Measurements from ENCODE around the gene TUBB3.

Gene TUBB3

GRCh38 chr16:89971495-89972243, 48.5 kb downstream of the TUBB3 start:
- DNase-seq = no peak

DNA sequence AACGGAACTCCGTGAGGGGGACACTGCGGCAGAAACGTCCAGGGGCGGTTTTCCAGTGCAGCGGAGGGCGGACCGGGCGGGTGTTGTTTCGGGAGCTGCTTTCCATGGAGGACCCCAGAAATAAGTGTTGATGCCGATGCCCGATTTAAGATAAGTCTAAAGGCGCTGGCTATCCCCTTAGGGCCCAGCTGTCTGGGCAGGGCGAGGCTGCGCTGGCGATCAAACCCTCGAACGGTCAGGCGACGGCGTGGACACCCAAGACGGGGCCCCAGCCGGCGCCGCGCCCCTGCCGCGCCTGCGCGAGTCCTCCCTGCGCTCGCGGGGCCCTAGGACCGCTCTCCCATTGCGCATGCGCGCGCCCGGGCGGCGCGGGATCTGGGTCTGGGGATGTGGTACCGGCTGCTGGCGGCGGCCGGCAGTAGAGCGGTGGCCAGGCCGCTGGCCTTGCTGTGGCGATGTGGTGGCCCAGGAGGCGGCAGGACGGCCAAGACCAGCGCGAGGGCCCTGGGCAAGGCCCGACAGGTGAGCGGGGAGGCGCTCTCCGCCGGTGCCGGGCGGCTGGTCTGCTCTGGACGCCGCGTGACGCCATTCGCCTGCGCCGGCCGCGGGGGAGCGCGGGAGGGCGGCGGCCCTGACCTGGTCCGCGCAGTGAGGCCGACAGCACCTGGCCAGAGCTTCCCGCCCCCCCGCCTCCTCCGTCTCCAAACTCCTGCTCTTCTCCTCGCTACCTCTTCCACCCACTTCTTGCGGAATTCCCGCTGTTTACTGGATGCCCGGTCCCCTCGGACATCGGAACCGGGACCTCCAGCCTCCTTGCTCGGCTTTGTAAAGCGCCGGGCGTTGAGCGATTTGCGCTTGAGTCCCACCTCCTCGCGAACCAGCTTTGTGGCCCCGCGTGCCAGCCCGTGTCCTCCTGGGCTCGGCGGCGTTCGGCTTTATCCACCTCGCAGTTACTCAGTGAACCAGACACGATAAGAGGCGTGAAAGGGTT, 49.4 kb downstream of the TUBB3 start:
- DNase-seq = peak; percentile 99

- DNase-seq = no peak
These were observed 50.1 kb downstream of the TUBB3 start for GRCh38 chr16:89973235-89973634.

DNA sequence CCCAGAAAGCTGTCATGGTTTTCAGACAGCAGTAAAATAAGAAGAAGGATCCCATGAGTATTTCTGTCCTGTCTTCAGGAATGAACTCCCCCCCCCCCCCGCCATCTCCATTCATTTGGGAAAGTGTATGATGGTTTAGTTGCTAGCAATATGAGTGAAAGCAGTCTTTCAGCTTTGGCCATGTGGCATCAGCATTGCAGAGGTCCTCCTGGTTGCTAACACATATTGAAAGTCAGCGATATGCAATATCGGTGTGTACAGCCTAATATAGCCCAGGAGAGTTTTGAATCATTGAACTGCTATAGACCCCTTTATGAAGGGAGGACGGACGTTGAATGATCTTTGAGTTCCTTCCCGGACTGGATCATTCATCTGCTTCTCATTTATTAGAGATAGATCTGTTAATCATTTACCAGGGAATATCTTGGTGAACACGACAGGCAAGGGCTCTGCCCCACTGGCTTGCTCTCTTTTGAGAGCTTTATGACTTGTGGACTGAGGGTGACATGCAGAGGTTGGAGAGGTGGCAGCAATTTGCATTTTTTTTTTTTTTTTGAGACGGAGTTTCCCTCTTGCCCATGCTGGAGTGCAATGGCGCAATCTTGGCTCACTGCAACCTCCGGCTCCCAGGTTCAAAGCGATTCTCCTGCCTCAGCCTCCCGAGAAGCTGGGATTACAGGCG, 50.7 kb downstream of the TUBB3 start:
- no peak for DNase-seq

GRCh38 chr16:89974870-89975269, 51.7 kb downstream of the TUBB3 start:
- DNase-seq = no peak

- peak; percentile 49 for DNase-seq
These were observed 58.3 kb downstream of the TUBB3 start for GRCh38 chr16:89981414-89981813.

- DNase-seq = no peak
These were observed 59.2 kb downstream of the TUBB3 start for GRCh38 chr16:89982318-89982717.

- DNase-seq = no peak
These were observed 60.4 kb downstream of the TUBB3 start for GRCh38 chr16:89983536-89983935.

DNA sequence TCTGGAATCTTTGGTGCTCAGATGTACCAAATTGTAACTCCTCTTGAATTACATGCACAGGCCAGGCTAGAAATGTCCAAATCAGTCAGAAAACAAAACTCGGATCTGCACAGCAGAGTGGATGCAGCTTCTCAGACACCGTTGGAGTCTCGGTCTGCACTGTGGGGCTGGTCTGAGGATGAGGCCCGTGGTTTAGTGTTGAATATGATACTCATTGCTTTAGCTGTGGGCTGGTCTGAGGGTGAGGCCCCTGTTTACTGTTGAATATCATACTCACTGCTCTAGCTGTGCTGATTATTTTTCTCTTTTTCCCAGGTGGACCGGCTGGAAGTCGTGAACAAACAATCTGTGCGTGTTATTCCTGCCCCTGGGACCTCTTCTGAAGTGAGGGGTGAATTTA, 61.1 kb downstream of the TUBB3 start:
- no peak for DNase-seq

GRCh38 chr16:89985219-89985618, 62.1 kb downstream of the TUBB3 start:
- DNase-seq = no peak

All from suppressor macrophage treated with lipopolysaccharide for 4 hours (primary cell).